ENCODE results near the gene TCAP.

DNA sequence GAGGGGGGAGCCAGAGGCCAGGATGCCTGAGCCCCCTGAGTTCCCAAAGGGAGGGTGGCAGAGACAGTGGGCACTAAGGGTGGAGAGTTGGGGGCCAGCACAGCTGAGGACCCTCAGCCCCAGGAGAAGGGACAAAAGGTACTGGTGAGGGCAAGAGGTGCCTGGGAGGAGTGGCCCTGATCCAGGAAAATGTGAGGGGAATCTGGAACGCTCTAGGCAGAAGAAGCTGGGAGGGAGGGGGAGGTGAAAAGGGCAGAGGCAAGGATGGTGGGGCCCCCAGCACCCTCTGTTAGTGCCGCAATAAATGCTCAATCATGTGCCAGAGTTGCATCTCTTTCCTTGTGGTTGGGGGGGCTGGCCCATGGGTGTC is 1.1 kb downstream of the TCAP start:
- TF ChIP-seq, protein P1, sequence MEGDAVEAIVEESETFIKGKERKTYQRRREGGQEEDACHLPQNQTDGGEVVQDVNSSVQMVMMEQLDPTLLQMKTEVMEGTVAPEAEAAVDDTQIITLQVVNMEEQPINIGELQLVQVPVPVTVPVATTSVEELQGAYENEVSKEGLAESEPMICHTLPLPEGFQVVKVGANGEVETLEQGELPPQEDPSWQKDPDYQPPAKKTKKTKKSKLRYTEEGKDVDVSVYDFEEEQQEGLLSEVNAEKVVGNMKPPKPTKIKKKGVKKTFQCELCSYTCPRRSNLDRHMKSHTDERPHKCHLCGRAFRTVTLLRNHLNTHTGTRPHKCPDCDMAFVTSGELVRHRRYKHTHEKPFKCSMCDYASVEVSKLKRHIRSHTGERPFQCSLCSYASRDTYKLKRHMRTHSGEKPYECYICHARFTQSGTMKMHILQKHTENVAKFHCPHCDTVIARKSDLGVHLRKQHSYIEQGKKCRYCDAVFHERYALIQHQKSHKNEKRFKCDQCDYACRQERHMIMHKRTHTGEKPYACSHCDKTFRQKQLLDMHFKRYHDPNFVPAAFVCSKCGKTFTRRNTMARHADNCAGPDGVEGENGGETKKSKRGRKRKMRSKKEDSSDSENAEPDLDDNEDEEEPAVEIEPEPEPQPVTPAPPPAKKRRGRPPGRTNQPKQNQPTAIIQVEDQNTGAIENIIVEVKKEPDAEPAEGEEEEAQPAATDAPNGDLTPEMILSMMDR (IDR thresholded peaks at IDR 0.05 in 2 of 3, conservative IDR thresholded peaks at IDR 0.05 in 1 of 3; ENCODE audit: control insufficient read depth in 2 of 3, extremely low read depth in 1 of 3, insufficient read depth in 1 of 3, low read depth in 3 of 3, low read length in 3 of 3), result no peak
- TF ChIP-seq POLR2AphosphoS2 (IDR thresholded peaks at IDR 0.05; ENCODE audit: low read depth, low read length) (no peak), BMI1 (IDR thresholded peaks at IDR 0.05; ENCODE audit: borderline replicate concordance) (no peak)
- TF ChIP-seq, protein P2, sequence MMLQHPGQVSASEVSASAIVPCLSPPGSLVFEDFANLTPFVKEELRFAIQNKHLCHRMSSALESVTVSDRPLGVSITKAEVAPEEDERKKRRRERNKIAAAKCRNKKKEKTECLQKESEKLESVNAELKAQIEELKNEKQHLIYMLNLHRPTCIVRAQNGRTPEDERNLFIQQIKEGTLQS (IDR thresholded peaks at IDR 0.05; ENCODE audit: borderline replicate concordance, extremely low read depth, low read depth, low read length), result no peak
- TF ChIP-seq, protein P3, sequence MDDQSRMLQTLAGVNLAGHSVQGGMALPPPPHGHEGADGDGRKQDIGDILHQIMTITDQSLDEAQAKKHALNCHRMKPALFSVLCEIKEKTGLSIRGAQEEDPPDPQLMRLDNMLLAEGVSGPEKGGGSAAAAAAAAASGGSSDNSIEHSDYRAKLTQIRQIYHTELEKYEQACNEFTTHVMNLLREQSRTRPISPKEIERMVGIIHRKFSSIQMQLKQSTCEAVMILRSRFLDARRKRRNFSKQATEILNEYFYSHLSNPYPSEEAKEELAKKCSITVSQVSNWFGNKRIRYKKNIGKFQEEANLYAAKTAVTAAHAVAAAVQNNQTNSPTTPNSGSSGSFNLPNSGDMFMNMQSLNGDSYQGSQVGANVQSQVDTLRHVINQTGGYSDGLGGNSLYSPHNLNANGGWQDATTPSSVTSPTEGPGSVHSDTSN (IDR thresholded peaks at IDR 0.05; ENCODE audit: insufficient replicate concordance, low read depth, low read length), result no peak
